ENCODE data around the gene STOX2.

STOX2 gene

GRCh38 chr4:183932576-183932975, 27.5 kb downstream of the STOX2 start:
- TF ChIP-seq, protein P1, sequence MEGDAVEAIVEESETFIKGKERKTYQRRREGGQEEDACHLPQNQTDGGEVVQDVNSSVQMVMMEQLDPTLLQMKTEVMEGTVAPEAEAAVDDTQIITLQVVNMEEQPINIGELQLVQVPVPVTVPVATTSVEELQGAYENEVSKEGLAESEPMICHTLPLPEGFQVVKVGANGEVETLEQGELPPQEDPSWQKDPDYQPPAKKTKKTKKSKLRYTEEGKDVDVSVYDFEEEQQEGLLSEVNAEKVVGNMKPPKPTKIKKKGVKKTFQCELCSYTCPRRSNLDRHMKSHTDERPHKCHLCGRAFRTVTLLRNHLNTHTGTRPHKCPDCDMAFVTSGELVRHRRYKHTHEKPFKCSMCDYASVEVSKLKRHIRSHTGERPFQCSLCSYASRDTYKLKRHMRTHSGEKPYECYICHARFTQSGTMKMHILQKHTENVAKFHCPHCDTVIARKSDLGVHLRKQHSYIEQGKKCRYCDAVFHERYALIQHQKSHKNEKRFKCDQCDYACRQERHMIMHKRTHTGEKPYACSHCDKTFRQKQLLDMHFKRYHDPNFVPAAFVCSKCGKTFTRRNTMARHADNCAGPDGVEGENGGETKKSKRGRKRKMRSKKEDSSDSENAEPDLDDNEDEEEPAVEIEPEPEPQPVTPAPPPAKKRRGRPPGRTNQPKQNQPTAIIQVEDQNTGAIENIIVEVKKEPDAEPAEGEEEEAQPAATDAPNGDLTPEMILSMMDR (IDR thresholded peaks at IDR 0.05; ENCODE audit: control insufficient read depth, extremely low read depth, insufficient read depth), result no peak
- DNase-seq (ENCODE audit: low read depth), result no peak
- H3K4me3 ChIP-seq (ENCODE audit: low read depth, low read length), result no peak overlapping the region

DNA sequence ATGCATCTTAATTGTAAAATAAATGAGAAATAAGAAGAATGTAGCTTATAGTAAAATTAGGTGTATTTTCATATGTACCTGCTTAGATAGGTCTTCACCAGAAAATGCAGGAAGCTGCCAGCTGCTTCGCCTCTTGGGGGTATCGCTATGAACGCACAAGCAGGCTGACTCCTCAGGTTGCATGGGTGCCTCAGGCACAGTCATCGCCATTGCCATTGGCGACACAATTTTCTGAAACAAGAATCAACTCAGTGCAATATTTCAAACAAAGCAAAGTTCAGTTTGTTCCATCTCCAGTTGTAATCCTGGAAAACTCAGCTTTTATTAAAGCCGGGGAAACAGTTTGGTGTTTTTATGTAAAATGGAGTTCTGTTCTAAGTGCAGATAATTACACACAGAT, 29.7 kb downstream of the STOX2 start:
- no peak overlapping the region for H3K4me3 ChIP-seq (ENCODE audit: low read depth, low read length)
- DNase-seq (ENCODE audit: low read depth), result no peak
- TF ChIP-seq, protein P1 (IDR thresholded peaks at IDR 0.05; ENCODE audit: control insufficient read depth, extremely low read depth, insufficient read depth), result no peak

DNA sequence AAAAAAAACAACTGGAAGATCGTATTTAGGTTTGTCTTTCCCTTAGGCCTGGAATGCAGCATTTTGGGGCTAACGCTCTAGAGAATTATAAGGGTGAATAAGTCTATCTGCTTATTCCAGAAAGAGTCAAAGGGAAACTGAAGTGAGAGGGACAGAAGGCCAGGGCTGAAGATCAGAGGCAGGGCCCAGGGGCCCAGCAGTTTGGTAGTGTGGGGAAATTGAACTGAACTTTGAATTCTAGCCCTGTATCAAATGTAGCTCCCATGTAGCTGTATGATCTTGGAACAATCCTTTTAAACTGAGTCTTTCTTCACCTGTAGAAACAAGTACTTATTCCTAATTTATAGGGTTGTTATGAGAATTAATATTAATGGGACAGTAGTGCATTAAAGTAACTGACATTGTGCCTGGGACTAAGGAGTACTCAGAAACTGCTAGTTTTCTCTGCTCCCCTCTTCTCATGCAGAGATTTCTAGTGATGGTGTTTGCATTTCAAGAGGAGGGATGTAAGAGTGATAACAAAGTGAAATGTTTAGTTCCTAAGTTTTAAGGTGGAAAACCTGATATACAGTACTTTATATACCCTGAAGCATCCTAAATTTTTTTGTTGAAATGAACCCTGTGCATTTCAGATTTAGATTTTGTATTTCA, 30.4 kb downstream of the STOX2 start:
- H3K4me3 ChIP-seq (ENCODE audit: low read depth, low read length), result no peak overlapping the region
- TF ChIP-seq, protein P1 (IDR thresholded peaks at IDR 0.05; ENCODE audit: control insufficient read depth, extremely low read depth, insufficient read depth), result no peak
- DNase-seq (ENCODE audit: low read depth), result no peak

GRCh38 chr4:183936047-183936446, 30.9 kb downstream of the STOX2 start:
- TF ChIP-seq, protein P1 (IDR thresholded peaks at IDR 0.05; ENCODE audit: control insufficient read depth, extremely low read depth, insufficient read depth), result no peak
- no peak for DNase-seq (ENCODE audit: low read depth)
- no peak overlapping the region for H3K4me3 ChIP-seq (ENCODE audit: low read depth, low read length)

GRCh38 chr4:183936574-183937345, 31.7 kb downstream of the STOX2 start:
- DNase-seq (ENCODE audit: low read depth), result no peak
- TF ChIP-seq, protein P1 (IDR thresholded peaks at IDR 0.05; ENCODE audit: control insufficient read depth, extremely low read depth, insufficient read depth), result no peak
- H3K4me3 ChIP-seq (ENCODE audit: low read depth, low read length), result no peak overlapping the region

GRCh38 chr4:183940864-183941263, 35.8 kb downstream of the STOX2 start:
- TF ChIP-seq, protein P1 (IDR thresholded peaks at IDR 0.05; ENCODE audit: control insufficient read depth, extremely low read depth, insufficient read depth), result no peak
- DNase-seq (ENCODE audit: low read depth), result no peak
- no peak overlapping the region for H3K4me3 ChIP-seq (ENCODE audit: low read depth, low read length)
